DND-41 (cell line): Measurements from ENCODE around the gene LMNTD1.
"Not testable (repeated sequence)": the region's sequence is repeated elsewhere in the genome, so short reads cannot be mapped to it uniquely, and the experiment has no call there.

Experiments used
- ATAC-seq: fragments of 200-7000 bp; cut with Tn5 transposase; 3 replicates; pipeline ENCODE4 v1.9.1; 2021; ENCODE audit warnings: low read depth; ENCODE audit not compliant: insufficient read depth
- DNase-seq: peaks from one replicate; pipeline ENCODE4 v3.0.0-alpha.2; 2020
- H2AFZ ChIP-seq: 2 replicates; pipeline ENCODE4 v1.6.0; 2012; ENCODE audit warnings: low read depth, low read length
- H3K27ac ChIP-seq: 2 replicates; pipeline ENCODE4 v1.5.1; 2012; ENCODE audit warnings: low read length, inconsistent platforms
- H3K27me3 ChIP-seq: fragments of 200-600 bp; sonication (generic); 2 replicates; pipeline ENCODE4 v1.6.0; 2012; ENCODE audit warnings: low read length, mild to moderate bottlenecking, inconsistent platforms; ENCODE audit not compliant: insufficient read depth, poor library complexity
- H3K36me3 ChIP-seq: 2 replicates; pipeline ENCODE4 v1.5.1; 2012; ENCODE audit warnings: low read length, inconsistent platforms; ENCODE audit not compliant: insufficient read depth
- H3K4me1 ChIP-seq: 2 replicates; pipeline ENCODE4 v1.5.1; 2012; ENCODE audit warnings: mild to moderate bottlenecking, low read length; ENCODE audit not compliant: insufficient read depth
- H3K4me2 ChIP-seq: 2 replicates; pipeline ENCODE4 v1.6.0; 2012; ENCODE audit warnings: mild to moderate bottlenecking, moderate library complexity, low read length, inconsistent platforms; ENCODE audit not compliant: insufficient read depth
- H3K4me3 ChIP-seq, 2 experiments: fragments of 200-600 bp in 1 of 2; shearing (Covaris generic) in 1 of 2; 2 replicates each; pipeline ENCODE4 v1.5.1; 2012 to 2016; ENCODE audit warnings: inconsistent platforms in 2 of 2, low read length in 2 of 2, mild to moderate bottlenecking in 2 of 2, low read depth in 1 of 2, moderate library complexity in 1 of 2
- H3K79me2 ChIP-seq: 2 replicates; pipeline ENCODE4 v1.6.0; 2012; ENCODE audit warnings: low read length, inconsistent platforms; ENCODE audit not compliant: insufficient read depth
- H3K9ac ChIP-seq: 2 replicates; pipeline ENCODE4 v1.6.0; 2012; ENCODE audit warnings: low read depth, mild to moderate bottlenecking, inconsistent platforms, low read length, moderate library complexity
- H3K9me3 ChIP-seq: 2 replicates; pipeline ENCODE4 v1.5.1; 2012; ENCODE audit warnings: low read length, moderate library complexity, mild to moderate bottlenecking, inconsistent platforms; ENCODE audit not compliant: insufficient read depth, severe bottlenecking
- H4K20me1 ChIP-seq: 2 replicates; pipeline ENCODE4 v1.6.0; 2012; ENCODE audit warnings: low read length; ENCODE audit not compliant: insufficient read depth
- EZH2 ChIP-seq: IDR thresholded peaks from 3 replicates; pipeline ENCODE4 v1.6.1; 2012; ENCODE audit warnings: borderline replicate concordance, low read depth, mild to moderate bottlenecking, moderate library complexity, low read length, inconsistent platforms; ENCODE audit not compliant: severe bottlenecking
- TF ChIP-seq, protein P1 (sequence below): IDR thresholded peaks from 2 replicates; pipeline ENCODE4 v1.5.1; 2012; ENCODE audit warnings: borderline replicate concordance, low read length, moderate library complexity, mild to moderate bottlenecking; ENCODE audit not compliant: poor library complexity, severe bottlenecking; ENCODE audit errors: extremely low read depth

The LMNTD1 gene

DNA sequence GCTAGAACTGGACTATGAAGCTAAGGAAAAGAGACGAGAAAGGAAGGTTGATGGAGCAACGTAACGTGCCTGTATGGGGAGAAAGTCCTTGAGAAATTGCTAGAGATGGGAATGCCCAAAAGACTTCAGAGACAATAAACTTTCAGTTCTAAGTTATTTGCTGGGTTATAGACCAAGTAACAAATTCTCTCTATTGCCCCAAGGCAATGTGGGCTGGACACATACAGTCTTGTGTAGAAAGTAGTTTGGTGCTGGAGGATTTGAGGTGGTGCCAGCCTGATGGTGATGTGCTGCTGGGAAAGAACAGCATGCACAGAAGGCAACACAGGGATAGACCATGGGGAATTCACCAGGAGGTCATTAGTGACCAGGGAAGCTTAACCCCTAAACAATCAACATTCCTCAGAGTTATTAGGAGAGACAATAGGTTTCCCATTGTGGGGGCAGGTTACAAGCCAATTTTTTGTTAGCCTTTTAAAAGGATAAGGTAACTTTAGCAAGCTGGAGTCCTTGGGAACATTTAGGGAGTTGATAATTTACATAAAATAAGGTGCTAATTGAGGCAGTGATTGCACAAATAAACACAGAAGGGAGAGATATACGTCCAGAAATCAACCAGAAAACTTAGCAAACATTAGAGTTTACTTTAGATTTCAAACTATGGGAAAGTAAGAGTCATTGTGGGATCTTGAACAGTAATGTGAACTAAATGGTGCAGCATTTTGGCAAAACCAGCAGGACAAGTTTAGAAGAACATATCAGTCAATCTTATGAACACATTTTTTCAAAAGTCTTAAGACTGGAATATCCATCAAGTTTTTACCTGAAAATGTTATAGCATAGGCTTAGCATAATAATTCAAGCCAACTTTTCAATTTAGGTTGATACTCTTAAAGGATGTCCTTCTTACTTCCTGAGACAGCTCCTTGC is 61.4 kb downstream of the LMNTD1 start:
- no peaks in the 10 kb centered on the region for H4K20me1 ChIP-seq
- H3K27ac ChIP-seq: no peak overlapping the region
- no peaks in the 10 kb centered on the region for H3K79me2 ChIP-seq
- no peak for DNase-seq
- no peak overlapping the region for H2AFZ ChIP-seq
- no peak overlapping the region for H3K9ac ChIP-seq
- no peaks in the 10 kb centered on the region for H3K9me3 ChIP-seq
- no peaks in the 10 kb centered on the region for H3K36me3 ChIP-seq
- no peak for ATAC-seq
- H3K4me2 ChIP-seq: no peak overlapping the region
- no peak for TF ChIP-seq EZH2
- TF ChIP-seq, protein P1, sequence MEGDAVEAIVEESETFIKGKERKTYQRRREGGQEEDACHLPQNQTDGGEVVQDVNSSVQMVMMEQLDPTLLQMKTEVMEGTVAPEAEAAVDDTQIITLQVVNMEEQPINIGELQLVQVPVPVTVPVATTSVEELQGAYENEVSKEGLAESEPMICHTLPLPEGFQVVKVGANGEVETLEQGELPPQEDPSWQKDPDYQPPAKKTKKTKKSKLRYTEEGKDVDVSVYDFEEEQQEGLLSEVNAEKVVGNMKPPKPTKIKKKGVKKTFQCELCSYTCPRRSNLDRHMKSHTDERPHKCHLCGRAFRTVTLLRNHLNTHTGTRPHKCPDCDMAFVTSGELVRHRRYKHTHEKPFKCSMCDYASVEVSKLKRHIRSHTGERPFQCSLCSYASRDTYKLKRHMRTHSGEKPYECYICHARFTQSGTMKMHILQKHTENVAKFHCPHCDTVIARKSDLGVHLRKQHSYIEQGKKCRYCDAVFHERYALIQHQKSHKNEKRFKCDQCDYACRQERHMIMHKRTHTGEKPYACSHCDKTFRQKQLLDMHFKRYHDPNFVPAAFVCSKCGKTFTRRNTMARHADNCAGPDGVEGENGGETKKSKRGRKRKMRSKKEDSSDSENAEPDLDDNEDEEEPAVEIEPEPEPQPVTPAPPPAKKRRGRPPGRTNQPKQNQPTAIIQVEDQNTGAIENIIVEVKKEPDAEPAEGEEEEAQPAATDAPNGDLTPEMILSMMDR: no peak
- no peaks in the 10 kb centered on the region for H3K4me1 ChIP-seq
- H3K27me3 ChIP-seq: no peaks in the 10 kb centered on the region
- H3K4me3 ChIP-seq: no peak overlapping the region

DNA sequence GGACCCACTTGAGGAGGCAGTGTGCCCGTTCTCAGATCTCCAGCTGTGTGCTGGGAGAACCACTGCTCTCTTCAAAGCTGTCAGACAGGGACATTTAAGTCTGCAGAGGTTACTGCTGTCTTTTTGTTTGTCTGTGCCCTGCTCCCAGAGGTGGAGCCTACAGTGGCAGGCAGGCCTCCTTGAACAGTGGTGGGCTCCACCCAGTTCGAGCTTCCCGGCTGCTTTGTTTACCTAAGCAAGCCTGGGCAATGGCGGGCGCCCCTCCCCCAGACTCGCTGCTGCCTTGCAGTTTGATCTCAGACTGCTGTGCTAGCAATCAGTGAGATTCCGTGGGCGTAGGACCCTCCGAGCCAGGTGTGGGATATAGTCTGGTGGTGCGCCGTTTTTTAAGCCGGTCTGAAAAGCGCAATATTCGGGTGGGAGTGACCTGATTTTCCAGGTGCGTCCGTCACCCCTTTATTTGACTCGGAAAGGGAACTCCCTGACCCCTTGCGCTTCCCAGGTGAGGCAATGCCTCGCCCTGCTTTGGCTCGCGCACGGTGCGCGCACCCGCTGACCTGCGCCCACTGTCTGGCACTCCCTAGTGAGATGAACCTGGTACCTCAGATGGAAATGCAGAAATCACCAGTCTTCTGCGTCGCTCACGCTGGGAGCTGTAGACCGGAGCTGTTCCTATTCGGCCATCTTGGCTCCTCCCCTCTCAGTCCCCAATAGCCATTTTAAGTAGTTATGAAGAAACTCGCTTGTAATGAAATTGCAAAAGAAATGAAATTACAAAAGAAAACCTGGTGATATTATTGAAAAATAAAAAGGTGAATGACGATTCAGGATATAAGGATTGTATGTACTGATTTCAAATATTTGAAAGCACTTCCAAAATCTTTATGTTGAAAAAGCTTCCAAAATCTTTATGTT is 63.9 kb downstream of the LMNTD1 start:
- not testable (repeated sequence) for H3K27me3 ChIP-seq, H3K27ac ChIP-seq, H3K4me3 ChIP-seq, H3K79me2 ChIP-seq, H3K4me1 ChIP-seq, DNase-seq, H4K20me1 ChIP-seq, ATAC-seq, H3K9me3 ChIP-seq, H2AFZ ChIP-seq, H3K36me3 ChIP-seq, H3K9ac ChIP-seq, H3K4me2 ChIP-seq

DNA sequence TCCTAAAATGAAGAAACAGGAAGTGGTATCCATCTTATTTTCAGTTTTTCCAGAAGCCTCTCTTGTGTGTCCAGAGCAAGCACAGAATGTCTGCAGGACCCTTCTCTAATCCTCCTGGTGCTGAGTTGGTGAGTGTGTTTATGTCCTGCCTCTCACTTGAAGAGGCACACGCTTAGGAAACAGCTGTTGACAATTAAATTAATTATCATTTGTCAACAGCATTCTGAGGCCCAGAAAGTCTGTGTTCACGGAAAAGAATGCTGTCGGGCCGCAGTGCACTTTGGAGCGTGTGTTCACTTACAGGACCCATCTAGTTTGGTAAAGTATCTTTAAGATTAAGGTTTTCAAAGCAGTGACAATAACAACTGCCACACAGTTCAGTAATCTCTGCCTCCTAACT is 70.5 kb downstream of the LMNTD1 start:
- Histone ChIP-seq H3K4me3 (no peak overlapping the region), H4K20me1 (no peaks in the 10 kb centered on the region), H3K27me3 (no peaks in the 10 kb centered on the region), H3K36me3 (no peaks in the 10 kb centered on the region), H2AFZ (no peak overlapping the region), H3K27ac (no peak overlapping the region), H3K9ac (no peak overlapping the region), H3K4me2 (no peak overlapping the region), H3K79me2 (no peaks in the 10 kb centered on the region), H3K4me1 (no peaks in the 10 kb centered on the region), H3K9me3 (no peaks in the 10 kb centered on the region)
- TF ChIP-seq, protein P1: no peak
- no peak for TF ChIP-seq EZH2
- DNase-seq: no peak
- no peak for ATAC-seq

DNA sequence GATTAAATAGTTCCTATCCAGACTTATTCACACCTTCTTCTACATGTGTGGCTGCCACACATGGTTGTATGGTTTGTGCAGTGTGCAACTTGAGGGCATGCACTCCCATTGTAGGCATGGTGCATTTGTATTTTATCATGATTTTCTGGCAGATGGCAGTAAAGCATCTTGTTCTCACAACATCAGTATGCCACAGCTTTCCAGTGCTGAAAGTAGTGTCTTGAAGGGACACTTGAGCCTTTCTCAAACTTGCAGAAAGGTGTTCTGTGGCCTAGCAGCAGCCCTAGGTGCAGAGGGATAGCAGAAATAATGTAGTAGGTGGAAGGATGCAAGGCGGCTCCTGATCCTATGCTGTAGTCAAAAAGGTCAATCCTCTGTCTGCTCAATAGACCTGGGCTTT is 72.9 kb downstream of the LMNTD1 start:
- TF ChIP-seq, protein P1: no peak
- no peak for TF ChIP-seq EZH2
- Histone ChIP-seq H4K20me1 (no peaks in the 10 kb centered on the region), H3K4me3 (no peak overlapping the region), H2AFZ (no peak overlapping the region), H3K27ac (no peak overlapping the region), H3K79me2 (no peaks in the 10 kb centered on the region), H3K36me3 (no peaks in the 10 kb centered on the region), H3K27me3 (no peaks in the 10 kb centered on the region), H3K9me3 (no peaks in the 10 kb centered on the region), H3K4me1 (no peaks in the 10 kb centered on the region), H3K9ac (no peak overlapping the region), H3K4me2 (no peak overlapping the region)
- ATAC-seq: no peak
- DNase-seq: no peak
